CD4-positive, alpha-beta T cell treated with Interleukin-4 for 1 hour (primary cell): Measurements from ENCODE around the gene CTAGE9.
"Not testable (repeated sequence)": the region's sequence is repeated elsewhere in the genome, so short reads cannot be mapped to it uniquely, and the experiment has no call there.

Experiments
- DNase-seq, 2 donors: peaks; one replicate each; pipeline ENCODE4 v3.0.0-alpha.2; 2020 to 2022

CTAGE9 gene

GRCh38 chr6:131728296-131728939, 17.6 kb upstream of the CTAGE9 start:
- no peak for DNase-seq

GRCh38 chr6:131727868-131728267, 17.1 kb upstream of the CTAGE9 start:
- DNase-seq, result no peak

GRCh38 chr6:131727467-131727866, 16.6 kb upstream of the CTAGE9 start:
- DNase-seq, result no peak

- no peak for DNase-seq
Observed at GRCh38 chr6:131724114-131724513, 13.3 kb upstream of the CTAGE9 start.

GRCh38 chr6:131721161-131721560, 10.3 kb upstream of the CTAGE9 start:
- DNase-seq, result no peak

GRCh38 chr6:131717836-131718542, 7.2 kb upstream of the CTAGE9 start:
- DNase-seq, result no peak

- not testable (repeated sequence) for DNase-seq
Observed at GRCh38 chr6:131715567-131715966, 4.8 kb upstream of the CTAGE9 start.

- DNase-seq, result not testable (repeated sequence)
Observed at GRCh38 chr6:131703905-131704304, 6.9 kb downstream of the CTAGE9 start.

- DNase-seq, result not testable (repeated sequence)
Observed at GRCh38 chr6:131700851-131701250, 10.0 kb downstream of the CTAGE9 start.

GRCh38 chr6:131696956-131697355, 13.9 kb downstream of the CTAGE9 start:
- no peak for DNase-seq

GRCh38 chr6:131694832-131695426, 15.9 kb downstream of the CTAGE9 start:
- peak; percentile 29 to 31 for DNase-seq

- no peak for DNase-seq
Observed at GRCh38 chr6:131693384-131693783, 17.4 kb downstream of the CTAGE9 start.

GRCh38 chr6:131692589-131692988, 18.2 kb downstream of the CTAGE9 start:
- no peak for DNase-seq

GRCh38 chr6:131692031-131692430, 18.8 kb downstream of the CTAGE9 start:
- DNase-seq, result no peak

- DNase-seq, result no peak
Observed at GRCh38 chr6:131688286-131688685, 22.5 kb downstream of the CTAGE9 start.

- no peak for DNase-seq
Observed at GRCh38 chr6:131687022-131687421, 23.8 kb downstream of the CTAGE9 start.

GRCh38 chr6:131685266-131685780, 25.5 kb downstream of the CTAGE9 start:
- DNase-seq, result peak in 1 of 2 donors; percentile 19

- DNase-seq, result peak in 1 of 2 donors; percentile 52
Observed at GRCh38 chr6:131683479-131683878, 27.3 kb downstream of the CTAGE9 start.

GRCh38 chr6:131682442-131682841, 28.4 kb downstream of the CTAGE9 start:
- no peak for DNase-seq

GRCh38 chr6:131681585-131681984, 29.2 kb downstream of the CTAGE9 start:
- DNase-seq, result no peak

GRCh38 chr6:131680868-131681267, 29.9 kb downstream of the CTAGE9 start:
- no peak for DNase-seq

- DNase-seq, result no peak
Observed at GRCh38 chr6:131678442-131678841, 32.4 kb downstream of the CTAGE9 start.

GRCh38 chr6:131673184-131673583, 37.6 kb downstream of the CTAGE9 start:
- no peak for DNase-seq

GRCh38 chr6:131669891-131670290, 40.9 kb downstream of the CTAGE9 start:
- no peak for DNase-seq
